Right hindlimb (tissue), 1 donor: ENCODE measurements around the gene CRLF3.
"Not testable (repeated sequence)": the region's sequence is repeated elsewhere in the genome, so short reads cannot be mapped to it uniquely, and the experiment has no call there.

Experiments used
- DNase-seq: peaks from one replicate; pipeline ENCODE4 v3.0.0-alpha.2; 2018

CRLF3 gene, protein sequence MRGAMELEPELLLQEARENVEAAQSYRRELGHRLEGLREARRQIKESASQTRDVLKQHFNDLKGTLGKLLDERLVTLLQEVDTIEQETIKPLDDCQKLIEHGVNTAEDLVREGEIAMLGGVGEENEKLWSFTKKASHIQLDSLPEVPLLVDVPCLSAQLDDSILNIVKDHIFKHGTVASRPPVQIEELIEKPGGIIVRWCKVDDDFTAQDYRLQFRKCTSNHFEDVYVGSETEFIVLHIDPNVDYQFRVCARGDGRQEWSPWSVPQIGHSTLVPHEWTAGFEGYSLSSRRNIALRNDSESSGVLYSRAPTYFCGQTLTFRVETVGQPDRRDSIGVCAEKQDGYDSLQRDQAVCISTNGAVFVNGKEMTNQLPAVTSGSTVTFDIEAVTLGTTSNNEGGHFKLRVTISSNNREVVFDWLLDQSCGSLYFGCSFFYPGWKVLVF

DNA sequence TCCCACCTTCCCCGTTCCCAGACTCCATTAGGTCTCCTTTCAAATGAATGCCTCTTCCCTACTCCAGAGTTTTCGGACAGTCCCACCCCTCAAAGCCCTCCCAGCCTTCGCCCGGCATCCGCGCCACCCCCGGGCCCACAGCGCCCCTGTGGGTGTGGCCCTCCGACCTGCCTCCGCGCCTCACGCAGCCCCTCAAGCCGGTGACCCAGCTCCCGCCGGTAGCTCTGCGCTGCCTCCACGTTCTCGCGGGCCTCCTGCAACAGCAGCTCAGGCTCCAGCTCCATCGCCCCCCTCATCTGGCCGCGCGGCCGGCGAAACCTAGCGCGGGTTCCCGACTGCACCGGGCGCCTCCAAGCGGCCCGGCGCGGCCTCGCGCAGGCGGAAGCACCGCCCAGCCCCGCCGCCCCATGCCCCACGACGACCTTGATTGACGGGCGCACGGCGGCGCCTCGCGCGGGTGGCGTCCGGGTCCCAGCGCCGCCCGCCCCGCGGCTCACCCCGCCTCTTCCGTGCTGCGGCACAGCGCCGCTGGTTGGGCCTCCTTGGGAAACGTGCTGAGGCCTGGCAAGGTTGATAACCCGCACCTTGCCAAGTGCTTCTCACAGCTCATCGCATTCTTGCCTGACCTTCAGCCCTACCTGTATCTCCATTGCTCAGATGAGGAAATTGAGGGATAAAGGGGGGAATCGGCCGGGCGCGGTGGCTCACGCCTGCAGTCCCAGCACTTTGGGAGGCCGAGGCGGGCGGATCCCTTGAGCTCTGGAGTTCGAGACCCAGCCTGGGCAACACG, at the start of gene CRLF3:
TSS of gene CRLF3 (minus strand) at position 337 of the 790 bp plus-strand sequence. CDS start at position 296, 41 bp downstream.
- peak; percentile 95 for DNase-seq

DNA sequence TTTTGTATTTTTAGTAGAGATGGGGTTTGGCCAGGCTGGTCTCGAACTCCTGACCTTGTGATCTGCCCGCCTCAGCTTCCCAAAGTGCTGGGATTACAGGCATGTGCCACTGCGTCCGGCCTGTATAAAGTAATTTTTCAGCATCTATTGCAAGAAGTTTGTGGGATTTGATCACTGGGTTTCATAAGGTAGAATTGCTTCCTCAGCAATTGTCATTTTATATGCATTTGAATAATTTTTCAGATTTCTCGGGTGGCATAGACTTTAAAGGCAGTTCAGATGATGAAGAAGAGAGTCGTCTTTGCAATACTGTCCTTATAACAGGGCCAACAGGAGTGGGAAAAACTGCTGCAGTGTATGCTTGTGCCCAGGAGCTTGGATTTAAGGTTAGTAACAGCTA, 44.5 kb upstream of the CRLF3 start:
- no peak for DNase-seq

DNA sequence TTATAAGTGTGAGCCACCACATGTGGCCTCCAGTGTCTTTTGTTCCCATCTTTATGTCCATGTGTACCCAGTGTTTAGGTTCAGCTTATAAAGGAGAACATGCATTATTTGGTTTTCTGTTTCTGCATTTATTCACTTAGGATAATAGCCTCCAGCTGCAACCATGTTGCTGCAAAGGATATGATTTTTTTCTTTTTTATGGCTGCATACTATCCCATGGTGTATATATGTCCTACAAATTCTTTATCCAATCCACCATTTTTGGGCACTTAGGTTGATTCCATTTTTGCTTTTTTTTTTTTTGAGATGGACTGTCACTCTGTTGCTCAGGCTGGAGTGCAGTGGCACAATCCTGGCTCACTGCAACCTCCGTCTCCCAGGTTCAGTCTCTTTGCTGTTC, 40.1 kb upstream of the CRLF3 start:
- DNase-seq, result no peak

DNA sequence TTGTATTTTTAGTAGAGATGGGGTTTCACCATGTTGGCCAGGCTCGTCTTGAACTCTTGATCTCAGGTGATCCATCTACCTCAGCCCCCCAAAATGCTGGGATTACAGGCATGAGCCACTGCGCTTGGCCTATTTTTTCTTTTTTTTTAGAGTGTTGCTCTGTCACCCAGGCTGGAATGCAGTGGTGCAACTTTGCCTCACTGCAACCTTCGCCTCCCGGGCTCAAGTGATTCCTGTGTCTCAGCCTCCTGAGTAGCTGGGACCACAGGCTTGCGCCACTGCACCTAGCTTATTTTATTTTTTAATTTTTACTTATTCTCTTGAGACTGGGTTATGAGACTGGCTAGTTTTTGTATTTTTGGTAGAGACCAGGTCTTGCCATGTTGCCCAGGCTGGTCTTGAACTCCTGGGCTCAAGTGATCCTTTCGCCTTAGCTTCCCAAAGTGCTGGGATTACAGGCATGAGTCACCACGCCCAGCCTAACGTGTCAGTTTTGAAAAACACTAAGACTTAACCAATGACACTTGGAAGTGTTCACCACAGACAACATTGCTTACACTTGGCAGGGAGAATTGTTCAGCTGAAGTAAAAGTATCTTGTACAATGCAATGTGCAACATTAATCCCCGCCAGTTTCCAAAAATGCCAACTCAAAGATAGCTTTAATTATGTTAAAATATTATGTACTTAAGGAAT, 34.2 kb upstream of the CRLF3 start:
- no peak for DNase-seq

DNA sequence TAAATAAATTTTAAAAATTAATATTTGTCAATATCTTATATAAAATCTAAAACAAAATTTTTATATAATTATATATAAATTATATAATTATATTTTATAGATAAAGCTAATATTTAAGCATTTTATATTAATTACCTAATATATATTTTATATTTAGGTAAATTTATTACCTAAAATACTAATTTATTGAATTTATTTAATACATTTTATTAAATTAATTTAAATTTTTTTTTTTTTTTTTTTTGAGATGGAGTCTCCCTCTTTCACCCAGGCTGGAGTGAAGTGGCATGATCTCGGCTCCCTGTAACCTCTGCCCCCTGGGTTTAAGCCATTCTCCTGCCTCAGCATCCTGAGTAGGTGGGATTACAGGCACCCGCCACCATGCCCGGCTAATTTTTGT, 29.7 kb upstream of the CRLF3 start:
- no peak for DNase-seq

DNA sequence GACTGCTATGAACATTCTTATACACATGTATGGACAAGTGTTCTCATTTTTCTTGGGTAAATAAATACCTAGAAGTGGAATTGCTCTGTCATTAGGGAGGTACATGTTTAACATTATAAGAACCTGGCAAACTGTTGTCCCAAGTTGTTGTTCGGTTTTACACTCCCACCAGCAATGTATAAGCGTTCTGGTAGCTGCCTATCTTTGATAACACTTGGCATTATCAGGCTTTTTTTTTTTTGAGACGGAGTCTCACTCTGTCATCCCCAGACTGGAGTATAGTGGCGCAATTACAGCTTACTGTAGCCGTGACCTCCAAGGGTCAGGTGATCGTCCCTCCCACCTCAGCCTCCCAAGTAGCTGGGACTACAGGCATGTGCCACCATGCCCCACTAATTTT, 23.5 kb upstream of the CRLF3 start:
- DNase-seq, result no peak

DNA sequence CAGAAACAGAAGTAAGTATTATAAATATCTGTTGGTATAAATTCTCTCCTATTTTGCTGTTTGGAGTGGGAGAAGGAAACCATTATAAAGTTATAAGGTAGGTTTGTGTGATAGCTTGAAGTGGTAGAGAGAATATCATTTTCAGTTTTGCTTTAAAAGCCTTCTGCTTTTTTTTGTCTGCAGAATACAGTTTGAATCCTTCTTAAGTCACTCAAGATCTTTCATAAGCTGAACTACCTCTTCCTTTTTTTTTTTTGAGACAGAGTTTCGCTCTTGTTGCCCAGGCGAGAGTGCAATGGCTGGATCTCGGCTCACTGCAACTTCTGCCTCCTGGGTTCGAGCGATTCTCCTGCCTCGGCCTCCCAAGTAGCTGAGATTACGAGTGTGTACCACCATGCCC, 16.3 kb upstream of the CRLF3 start:
- DNase-seq, result no peak

DNA sequence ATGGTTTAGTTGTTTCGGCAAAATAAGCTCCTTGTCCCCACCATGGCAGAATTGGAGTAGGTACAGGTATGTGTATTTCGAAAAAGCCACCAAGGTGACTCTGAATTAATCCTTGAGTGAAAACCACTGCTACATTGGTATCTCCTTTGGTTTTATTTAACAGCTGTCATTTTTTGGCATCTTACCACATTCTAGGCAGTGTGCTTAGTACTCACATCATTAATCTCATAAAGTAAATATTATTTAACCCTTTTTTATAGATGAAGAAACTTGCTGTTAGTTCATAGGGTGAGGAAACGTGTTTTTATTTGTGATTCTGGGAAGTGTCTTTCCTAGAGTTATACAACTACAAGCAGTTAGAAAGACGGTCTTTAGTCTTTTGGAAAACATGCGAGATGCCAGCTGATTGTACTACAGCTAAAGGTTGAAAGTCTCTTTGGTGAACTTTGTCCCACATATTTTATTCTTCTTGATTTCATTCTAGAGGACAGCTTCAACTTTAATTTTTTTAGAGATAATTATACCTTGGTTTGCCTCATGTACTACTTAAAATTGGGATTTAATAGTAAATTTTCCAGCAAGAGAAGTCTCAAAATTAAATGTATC, 13.8 kb upstream of the CRLF3 start:
- DNase-seq, result no peak

DNA sequence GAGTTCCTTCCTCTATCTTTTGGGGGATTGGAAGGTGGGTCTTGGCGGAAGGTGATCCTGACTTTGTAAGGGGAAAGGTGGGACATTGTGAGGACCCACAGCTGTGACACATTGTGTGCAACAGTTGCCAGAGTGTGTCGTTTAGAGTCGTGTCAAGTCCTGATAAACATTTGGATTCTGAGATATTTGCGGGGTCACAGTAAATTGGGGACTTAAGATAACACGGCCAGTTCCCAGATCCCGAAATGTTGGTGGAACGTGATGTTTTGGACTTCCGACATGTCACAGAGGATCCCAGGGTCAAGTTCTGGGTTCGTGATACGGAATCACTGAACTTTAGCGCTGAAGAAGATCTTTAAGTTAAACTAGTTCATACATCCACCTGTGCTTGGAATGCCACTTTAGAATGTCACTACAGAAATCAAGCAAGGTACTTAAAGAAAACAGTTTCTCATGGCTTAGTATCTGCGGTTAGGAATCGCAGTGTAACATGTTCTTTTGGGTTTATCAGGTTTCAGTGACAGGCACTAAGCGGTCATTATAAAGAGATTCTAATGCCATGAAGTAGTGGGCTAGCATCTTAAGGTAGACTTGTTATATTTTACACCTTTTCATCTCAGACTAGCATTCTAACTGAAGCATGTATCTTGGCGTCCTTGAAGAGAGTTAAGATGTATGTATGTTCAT, 8.1 kb upstream of the CRLF3 start:
- DNase-seq, result no peak

DNA sequence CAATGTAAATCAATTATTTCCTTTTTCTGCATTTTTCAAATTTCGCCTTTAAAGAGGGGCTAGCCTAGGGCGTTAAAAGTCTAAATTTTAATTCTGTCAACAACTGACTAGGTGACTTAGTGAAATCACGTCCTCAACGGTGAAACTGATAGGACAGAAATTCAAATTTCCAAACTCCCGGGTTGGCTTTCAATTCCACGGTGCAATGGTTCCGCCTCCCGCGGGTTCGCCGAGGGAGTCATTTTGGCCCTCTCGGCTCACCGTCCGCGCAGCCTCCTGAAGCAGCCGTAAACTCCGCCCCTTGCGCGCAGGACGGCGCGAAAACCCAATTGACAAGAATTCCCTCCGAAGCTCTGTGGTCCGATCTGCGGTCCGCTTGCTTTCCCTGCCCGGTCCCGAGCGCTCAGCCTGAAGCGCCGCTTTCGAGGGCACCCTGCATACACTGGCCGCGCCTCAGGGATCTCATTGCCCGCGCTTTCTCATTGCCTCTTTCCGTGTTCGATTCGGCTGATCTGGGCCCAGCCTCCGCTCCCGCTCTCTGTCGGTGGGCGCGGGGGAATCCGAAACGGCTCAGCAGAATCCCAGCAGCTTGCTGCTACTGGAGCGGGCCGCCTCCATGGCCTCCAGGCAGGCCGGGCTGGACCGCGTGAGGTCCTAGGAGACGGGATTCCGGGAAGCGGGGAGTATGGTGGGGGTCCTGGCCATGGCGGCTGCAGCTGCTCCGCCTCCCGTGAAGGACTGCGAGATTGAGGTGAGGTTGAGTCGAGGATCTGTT, 7.4 kb upstream of the CRLF3 start, which contains the start of gene ATAD5:
TSS of gene ATAD5 (plus strand) at position 304 of the 775 bp plus-strand sequence. CDS start at position 686, 382 bp downstream.
- peak; percentile 94 for DNase-seq

DNA sequence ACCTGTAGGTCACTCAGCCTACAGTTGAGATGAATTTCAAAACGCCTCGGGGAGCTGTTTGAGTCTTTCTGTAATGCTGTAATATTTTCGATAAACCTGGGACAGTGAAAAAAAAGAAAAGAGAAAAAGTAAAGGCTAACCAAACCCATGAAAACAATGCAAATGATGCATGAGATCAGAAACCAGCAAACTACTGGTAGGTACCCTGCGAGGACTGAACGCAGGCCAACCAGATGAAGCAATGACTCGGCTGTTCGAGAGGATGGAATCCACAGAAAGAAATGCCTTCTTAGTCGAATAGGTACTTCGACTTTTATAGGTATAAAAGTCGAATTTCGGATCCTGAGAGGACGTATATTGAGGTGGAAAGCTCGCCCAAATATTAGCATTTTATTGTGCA, 6.8 kb upstream of the CRLF3 start:
- DNase-seq, result no peak

DNA sequence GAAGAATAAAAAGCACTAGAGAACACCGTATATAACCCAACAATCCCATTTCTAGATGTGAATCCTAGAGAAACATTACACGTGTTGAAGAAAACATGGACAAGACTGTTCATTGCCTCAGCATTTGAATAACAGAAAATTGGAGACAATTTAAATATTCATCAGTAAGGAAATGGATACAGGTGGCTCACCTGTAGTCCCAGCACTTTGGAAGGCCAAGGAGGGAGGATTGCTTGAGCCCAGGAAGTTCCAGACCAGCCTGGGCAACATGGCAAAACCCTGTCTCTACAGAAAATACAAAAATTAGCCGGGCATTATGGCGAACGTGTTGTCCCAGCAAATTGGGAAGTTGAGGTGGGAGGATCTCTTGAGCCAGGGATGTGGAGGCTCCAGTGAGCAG, 4.5 kb upstream of the CRLF3 start:
- DNase-seq, result no peak

DNA sequence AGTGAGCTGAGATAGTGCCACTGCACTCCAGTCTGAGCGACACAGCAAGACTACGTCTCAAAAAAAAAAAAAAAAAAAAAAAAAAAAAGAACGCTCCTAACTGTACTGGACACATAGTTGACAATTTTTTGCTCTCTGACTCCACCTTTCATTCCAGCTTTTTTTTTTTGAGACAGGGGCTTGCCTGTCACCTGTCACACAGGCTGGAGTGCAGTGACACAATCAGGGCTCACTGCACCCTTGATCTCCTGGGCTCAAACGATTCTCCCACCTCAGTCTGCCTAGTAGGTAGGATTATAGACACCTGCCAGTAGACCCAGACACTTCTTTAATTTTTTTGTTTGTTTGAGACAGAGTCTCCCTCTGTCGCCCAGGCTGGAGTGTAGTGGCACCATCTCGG, 2.6 kb upstream of the CRLF3 start:
- no peak for DNase-seq

DNA sequence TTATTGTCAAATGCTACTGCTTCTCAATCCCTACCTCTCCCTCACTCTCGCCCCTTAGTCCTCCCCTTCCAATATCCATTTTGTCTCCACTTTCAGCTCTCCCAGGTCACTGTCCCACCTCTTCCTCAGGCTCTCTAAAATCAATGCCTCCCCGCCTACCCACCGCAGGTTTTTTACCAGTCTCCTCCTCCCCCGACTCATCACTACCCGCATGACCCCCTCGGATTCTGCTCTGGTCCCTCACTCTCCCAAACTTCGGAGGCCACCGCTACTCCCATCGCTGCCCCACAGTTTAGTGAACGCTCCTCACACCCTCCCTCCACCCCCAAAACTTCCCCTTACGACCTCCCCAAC, 513 bp downstream of the CRLF3 start:
- no peak for DNase-seq

DNA sequence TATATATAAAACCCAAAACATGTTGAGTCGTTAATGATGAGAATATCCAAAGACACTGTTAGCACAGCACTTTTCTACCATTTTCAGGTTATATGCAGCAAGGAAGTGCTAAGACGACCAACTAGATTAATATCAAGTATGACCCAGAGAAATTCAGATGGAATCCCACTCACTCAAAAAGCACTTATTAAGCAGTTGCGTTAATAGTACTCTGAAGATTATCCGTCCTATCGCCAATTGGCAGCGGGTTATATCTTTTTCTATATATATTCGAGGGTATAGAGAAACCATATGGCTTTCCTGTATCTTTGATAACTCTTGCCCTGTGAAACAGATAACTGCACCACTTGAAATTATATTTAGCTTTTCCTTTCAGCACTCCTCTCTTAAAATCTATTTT, 1.1 kb downstream of the CRLF3 start:
- no peak for DNase-seq

DNA sequence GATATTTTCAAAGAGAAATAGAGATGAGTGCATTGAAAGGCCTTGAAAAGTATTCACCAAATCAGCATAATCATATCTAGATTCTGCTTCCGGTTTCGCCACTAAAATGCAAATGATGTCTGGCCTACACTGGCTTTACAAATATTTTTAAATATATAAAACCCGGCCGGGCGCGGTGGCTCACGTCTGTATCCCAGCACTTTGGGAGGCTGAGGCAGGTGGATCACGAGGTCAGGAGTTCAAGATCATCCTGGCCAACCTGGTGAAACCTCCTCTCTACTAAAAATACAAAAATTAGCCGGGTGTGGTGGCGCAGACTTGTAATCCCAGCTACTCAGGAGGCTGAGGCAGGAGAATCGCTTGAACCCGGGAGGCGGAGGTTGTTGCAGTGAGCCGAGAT, 1.6 kb downstream of the CRLF3 start:
- DNase-seq, result not testable (repeated sequence)

DNA sequence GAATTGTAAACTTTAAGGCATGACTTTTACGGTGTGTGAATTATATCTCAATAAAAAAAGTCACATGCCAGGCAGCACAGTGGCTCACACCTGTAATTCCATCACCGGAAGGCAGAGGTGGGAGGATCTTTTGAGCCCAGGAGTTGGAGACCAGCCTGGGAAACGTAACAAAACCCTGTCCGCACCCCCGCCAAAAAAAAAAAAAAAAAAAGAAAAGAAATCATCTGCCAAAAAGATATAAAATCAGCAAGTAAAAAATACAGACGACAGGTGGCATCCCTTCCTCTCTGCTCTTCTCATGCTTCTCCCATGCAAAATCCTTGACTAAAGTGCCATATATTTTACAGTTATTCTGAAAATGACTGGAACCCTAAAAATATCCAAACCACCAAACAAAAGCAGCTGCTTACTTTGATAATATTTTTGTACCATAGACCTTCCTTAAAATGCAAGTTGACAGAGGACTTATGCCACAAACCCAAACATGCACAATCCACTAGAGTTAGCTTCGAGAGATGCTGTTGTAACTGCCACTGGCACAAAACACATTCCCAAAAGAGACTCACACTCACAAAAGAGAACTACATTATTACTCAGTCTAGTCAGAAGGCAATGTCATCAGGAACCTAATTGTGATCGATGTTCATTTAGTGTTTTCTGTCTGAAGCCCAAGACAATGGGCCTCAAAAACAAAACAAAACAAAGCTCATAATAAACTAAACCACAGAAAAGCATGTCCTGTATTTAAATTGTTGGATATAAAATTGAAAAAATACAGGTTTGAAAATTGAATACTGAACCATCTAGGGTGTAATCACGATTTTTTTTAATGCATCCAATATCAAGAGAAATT, 2.4 kb downstream of the CRLF3 start:
- no peak for DNase-seq

DNA sequence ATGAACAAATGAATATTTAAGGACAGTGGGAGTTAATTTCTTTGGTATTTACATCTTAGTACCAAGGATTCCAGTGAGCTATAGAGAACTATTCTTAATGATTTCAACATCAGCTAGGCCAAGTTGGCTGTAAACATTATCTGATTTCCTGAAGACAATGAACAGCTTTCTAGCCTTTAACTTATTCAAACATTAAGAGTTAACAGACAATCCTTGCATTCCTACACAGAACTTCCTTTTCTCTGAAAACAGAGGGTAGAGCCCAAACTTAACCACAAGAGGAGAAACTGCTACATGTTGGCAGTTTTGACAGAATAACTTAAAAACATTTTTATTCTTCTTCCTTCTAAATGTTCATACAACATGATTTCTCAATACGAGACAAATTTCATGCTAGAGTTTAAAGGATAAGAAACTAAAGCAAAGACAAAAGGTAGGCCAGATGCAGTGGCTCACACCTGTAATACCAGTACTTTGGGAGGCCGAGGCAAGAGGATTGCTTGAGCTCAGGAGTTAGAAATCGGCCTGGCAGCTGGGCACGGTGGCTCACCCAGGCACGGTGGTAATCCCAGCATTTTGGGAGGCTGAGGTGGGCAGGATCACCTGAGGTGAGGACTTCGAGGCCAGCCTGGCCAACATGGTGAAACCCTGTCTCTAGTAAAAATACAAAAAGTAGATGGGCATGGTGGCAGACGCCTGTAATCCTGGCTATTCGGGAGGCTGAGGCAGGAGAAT, 4.4 kb downstream of the CRLF3 start:
- no peak for DNase-seq

DNA sequence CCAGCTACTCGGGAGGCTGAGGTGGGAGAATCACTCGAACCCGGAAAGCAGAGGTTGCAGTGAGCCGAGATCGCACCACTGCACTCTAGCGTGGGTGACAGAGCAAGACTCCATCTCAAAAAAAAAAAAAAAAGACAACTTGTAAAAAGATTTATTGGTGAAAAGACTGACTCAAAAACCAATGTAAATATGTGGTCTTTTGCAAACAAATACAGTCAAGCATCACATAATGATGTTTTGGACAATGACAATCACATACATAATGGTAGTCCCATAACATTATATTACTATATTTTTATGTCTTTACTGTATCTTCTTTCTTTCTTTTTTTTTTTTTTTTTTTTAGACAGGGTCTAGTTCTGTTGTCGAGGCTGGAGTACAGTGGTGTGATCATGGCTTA, 8.3 kb downstream of the CRLF3 start:
- DNase-seq, result no peak

DNA sequence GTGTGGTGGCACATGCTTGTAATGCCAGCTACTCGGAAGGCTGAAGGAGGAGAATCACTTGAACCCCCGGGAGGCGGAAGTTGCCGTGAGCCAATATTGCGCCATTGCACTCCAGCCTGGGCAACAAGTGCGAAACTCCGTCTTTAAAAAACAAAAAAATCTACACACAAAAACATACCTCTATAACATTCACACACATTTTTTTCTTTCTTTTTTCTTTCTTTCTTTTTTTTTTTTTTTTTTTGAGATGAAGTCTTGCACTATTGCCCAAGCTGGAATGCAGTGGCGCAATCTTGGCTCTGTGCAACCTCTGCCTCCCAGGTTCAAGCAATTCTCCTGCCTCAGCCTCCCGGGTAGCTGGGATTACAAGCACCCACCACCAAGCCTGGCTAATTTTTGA, 9.6 kb downstream of the CRLF3 start:
- DNase-seq, result not testable (repeated sequence)
